Measurements from ENCODE around the gene IL22RA1. TPM values are rescaled to one million over a fixed set of nuclear protein-coding genes. Genes with fewer than 3 reads are reported as not detected.

IL22RA1 gene
- total RNA-seq, 1 experiment from 2014 or later: 0.13 TPM

GRCh38 chr1:24098102-24098501 is 44.8 kb downstream of the IL22RA1 start:
- Histone ChIP-seq H2BK20ac (ENCODE audit: low read depth, low read length, poor library complexity, severe bottlenecking) (no peak overlapping the region), H2AK5ac (ENCODE audit: insufficient read length, low read length) (no peak overlapping the region), H3K4me1 (ENCODE audit: insufficient read depth, low read length) (no peaks in the 10 kb centered on the region), H3K23ac (ENCODE audit: insufficient read length, low read depth, low read length) (no peak overlapping the region), H3K27me3 (ENCODE audit: insufficient read depth, low read length) (no peaks in the 10 kb centered on the region), H3K79me1 (ENCODE audit: insufficient read depth, low read depth, low read length, poor library complexity, severe bottlenecking) (no peaks in the 10 kb centered on the region), H4K8ac (replicated peaks; ENCODE audit: insufficient read length, low read depth, low read length) (no peak overlapping the region), H3K18ac (ENCODE audit: insufficient read length, low read depth, low read length) (no peak overlapping the region), H4K91ac (ENCODE audit: insufficient read length, low read depth, low read length) (no peak overlapping the region), H3K56ac (ENCODE audit: insufficient read length, low read depth, low read length) (no peak overlapping the region), H3T11ph (ENCODE audit: low read length) (no peak overlapping the region), H2BK12ac (ENCODE audit: insufficient read length, low read depth, low read length) (no peak overlapping the region), H3K79me2 (ENCODE audit: insufficient read depth, low read length) (no peaks in the 10 kb centered on the region), H2AFZ (ENCODE audit: low read length) (no peak overlapping the region), H3K27ac (ENCODE audit: insufficient read length, low read depth, low read length) (no peak overlapping the region), H4K5ac (ENCODE audit: insufficient read length, low read depth, low read length) (no peak overlapping the region), H3K9ac (ENCODE audit: extremely low read depth, insufficient read length, low read length) (no peak overlapping the region), H3K4ac (ENCODE audit: low read depth, low read length) (no peak overlapping the region), H2BK5ac (ENCODE audit: insufficient read length, low read length) (no peak overlapping the region), H2BK15ac (ENCODE audit: low read depth, low read length) (no peak overlapping the region), H2BK120ac (ENCODE audit: low read depth, low read length, poor library complexity, severe bottlenecking) (no peak overlapping the region), H3K9me3 (ENCODE audit: control insufficient read depth, low read depth, low read length) (no peaks in the 10 kb centered on the region), H4K20me1 (ENCODE audit: control insufficient read depth, insufficient read depth, insufficient read length) (no peaks in the 10 kb centered on the region), H3K14ac (ENCODE audit: insufficient read depth, low read length) (no peak overlapping the region), H3K23me2 (ENCODE audit: insufficient read length, low read depth, low read length, poor library complexity, severe bottlenecking) (no peaks in the 10 kb centered on the region), H3K4me2 (ENCODE audit: insufficient read depth, insufficient read length, low read length) (no peak overlapping the region)
- WGBS (ENCODE audit: extremely low coverage, insufficient read length, low lambda C conversion rate): no CpG with 5 or more reads among the region's 5 CpGs
- Mint-ChIP-seq H3K4me3 (no peak overlapping the region), H3K9me3 (no peaks in the 10 kb centered on the region), H3K4me1 (peaks cover 14 to 30% of the 10 kb centered on the region in 2 experiments), H3K36me3 (ENCODE audit: insufficient read depth in 1 of 3, low read depth in 3 of 3) (no peaks in the 10 kb centered on the region), H3K27ac (no peak overlapping the region), H3K27me3 (ENCODE audit: low read depth) (no peaks in the 10 kb centered on the region; the same call in 1 of the 2 replicates)
- DNase-seq: no peak
- TF ChIP-seq CTCF (conservative IDR thresholded peaks at IDR 0.05): no peak

Measured in H9 (cell line).